Measurements from ENCODE around the gene RBM43.

RBM43 gene

DNA sequence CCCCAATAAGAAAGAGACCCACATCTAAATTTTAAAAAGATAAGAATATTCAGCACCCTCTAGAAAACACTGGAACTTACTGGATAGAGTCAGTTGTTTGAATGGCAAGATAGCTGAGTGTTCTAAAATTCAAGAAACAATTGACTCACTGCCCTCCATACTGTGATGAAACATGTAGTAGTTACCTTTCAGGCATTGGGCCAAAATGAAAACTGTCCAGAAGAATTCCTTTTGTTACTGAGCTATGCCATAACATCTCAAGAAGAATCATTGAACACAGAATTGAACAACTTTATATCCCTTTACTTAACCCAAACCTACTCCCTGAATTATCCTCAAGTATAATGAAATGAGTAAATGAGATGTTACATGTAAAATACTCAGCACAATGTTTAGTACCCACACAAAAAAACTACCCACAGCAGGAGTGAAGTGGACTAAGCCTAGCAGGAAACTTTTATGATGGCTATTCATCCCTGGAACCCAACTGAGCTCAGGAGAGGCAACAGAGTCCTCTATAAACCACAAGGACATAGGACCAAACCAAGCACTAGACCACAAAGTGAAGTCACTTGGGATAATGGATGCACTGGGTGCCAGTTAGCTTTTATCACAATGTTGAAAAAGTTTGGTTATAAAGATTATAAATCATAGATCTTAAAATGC is 32.7 kb downstream of the RBM43 start:
- TF ChIP-seq, protein P1, sequence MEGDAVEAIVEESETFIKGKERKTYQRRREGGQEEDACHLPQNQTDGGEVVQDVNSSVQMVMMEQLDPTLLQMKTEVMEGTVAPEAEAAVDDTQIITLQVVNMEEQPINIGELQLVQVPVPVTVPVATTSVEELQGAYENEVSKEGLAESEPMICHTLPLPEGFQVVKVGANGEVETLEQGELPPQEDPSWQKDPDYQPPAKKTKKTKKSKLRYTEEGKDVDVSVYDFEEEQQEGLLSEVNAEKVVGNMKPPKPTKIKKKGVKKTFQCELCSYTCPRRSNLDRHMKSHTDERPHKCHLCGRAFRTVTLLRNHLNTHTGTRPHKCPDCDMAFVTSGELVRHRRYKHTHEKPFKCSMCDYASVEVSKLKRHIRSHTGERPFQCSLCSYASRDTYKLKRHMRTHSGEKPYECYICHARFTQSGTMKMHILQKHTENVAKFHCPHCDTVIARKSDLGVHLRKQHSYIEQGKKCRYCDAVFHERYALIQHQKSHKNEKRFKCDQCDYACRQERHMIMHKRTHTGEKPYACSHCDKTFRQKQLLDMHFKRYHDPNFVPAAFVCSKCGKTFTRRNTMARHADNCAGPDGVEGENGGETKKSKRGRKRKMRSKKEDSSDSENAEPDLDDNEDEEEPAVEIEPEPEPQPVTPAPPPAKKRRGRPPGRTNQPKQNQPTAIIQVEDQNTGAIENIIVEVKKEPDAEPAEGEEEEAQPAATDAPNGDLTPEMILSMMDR (IDR thresholded peaks at IDR 0.05) = no peak
- Histone ChIP-seq H3K4me3 (no peak overlapping the region), H3K27ac (no peak overlapping the region)
- no peak for DNase-seq (ENCODE audit: low spot score)

DNA sequence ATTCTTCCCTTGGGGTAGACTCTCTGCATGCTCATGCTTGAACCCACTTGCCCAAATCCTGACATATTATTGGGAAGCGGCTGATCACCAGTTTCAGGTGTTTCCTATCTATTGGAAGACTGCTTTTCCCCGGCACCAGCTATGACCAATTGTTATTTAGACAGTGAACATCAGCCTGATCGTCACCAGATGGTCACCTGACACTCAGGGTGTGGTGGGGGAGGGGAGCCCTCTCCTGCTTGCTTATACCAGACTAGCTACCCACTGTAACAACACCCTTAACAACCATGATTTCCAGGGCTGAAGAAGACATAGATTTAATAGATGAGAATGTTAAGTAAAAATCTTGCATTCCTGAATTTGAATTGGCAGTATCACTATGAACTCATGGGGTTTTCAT is 44.3 kb downstream of the RBM43 start:
- Histone ChIP-seq H3K4me3 (no peak overlapping the region), H3K27ac (no peak overlapping the region)
- no peak for DNase-seq (ENCODE audit: low spot score)
- TF ChIP-seq, protein P1 (IDR thresholded peaks at IDR 0.05) = no peak

DNA sequence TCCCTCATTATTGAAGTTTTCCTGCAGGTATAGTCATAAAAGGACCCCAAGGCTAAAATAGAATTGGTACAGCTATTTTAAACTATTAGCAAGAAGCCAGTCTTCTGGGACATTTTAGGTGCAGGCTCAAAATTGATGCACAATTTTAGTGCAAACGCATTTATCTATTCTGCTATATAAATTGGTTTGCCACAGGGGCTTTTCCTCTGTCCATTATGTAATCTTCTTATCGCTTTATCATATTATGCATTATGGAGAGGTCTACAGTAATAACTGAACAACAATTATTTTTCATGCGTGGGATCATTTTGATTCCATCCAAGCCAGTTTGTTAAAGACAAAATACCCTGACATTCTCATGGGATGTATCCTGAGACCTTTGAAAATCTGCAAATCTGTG is 54.6 kb downstream of the RBM43 start:
- DNase-seq (ENCODE audit: low spot score) = no peak
- Histone ChIP-seq H3K27ac (no peak overlapping the region), H3K4me3 (no peak overlapping the region)
- TF ChIP-seq, protein P1 (IDR thresholded peaks at IDR 0.05) = no peak

DNA sequence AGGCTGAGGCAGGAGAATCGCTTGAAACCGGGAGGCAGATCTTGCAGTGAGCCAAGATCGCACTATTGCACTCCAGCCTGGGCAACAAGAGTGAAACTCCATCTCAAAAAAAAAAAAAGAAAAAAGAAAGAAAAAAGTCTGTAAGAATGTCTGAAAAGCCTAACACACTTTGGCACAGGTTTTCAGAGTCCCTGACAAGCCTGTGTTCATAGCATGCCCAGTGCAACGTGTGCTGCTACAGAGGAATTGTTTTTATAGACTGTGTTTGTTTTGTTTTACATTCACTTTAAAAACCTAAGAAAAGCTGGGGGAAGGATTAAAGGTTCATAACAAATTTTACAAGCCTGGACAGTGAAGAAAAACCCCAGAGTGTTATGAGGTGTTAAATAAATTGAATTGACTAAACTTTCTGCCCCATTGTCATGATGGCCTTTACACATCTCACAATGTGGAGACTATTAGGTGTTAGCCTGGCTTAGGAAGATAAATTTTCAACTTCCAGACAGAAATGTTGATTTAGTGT is 55.2 kb downstream of the RBM43 start:
- Histone ChIP-seq H3K4me3 (no peak overlapping the region), H3K27ac (no peak overlapping the region)
- no peak for DNase-seq (ENCODE audit: low spot score)
- TF ChIP-seq, protein P1 (IDR thresholded peaks at IDR 0.05) = no peak

DNA sequence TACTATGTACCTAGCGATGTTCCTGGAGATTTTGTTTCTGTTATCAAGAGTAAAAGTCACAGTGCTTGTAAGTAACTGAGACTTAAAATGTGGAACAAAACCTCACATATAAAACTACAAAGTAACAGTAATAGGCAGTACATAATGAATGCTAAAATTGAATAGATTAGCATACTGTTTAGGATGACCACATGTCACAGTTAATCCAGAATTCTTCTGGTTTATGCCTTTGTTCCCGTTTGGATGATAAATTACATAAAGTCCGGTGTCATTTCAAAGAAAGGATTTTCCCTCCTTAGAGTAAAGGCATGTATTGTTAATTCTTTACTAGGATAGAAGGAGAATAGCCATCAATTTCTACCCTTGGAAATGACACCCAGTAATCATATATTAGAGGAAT is 56.1 kb downstream of the RBM43 start:
- H3K4me3 ChIP-seq = no peak overlapping the region
- H3K27ac ChIP-seq = no peak overlapping the region
- TF ChIP-seq, protein P1 (IDR thresholded peaks at IDR 0.05) = no peak
- DNase-seq (ENCODE audit: low spot score) = no peak

DNA sequence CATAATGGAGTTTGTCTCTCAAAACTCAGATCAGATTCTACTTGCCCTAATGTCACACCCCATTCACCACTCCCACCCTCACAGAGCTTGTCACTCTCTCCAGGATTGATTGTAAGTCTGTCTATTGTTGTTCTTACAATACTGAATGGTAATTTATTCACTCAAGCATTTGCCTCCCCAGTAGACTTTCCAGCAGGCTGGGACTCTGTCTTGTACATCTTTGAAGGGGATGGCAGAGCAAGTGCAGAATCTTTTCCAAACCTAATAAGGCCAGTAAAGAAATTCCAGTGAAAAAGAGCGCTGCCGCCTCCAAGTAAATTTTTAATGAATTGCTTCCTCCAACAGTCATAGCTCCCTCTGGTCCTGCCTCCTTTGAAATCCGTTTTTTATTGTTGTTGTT is 56.9 kb downstream of the RBM43 start:
- DNase-seq (ENCODE audit: low spot score) = no peak
- Histone ChIP-seq H3K27ac (no peak overlapping the region), H3K4me3 (no peak overlapping the region)
- TF ChIP-seq, protein P1 (IDR thresholded peaks at IDR 0.05) = no peak

DNA sequence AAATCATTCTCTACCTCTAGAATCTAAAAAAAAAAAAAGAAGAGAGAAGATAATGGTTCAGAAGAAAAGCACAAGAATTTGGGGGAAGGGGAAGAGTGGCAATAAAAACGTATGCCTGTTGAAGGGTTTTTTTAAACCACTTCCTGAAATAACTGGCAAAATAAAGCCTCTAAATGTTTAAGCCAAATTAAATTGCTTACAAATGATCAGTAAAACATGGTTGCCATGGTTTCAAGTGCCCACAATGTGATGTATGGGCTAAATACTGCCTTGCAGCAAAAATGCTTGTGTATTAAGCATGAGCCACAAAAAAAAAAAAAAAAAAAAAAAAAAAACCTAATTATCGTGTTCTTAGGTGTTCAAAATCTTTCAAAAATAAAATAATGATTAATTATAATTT is 60.8 kb downstream of the RBM43 start:
- H3K27ac ChIP-seq = no peak overlapping the region
- TF ChIP-seq, protein P1 (IDR thresholded peaks at IDR 0.05) = no peak
- no peak overlapping the region for H3K4me3 ChIP-seq
- no peak for DNase-seq (ENCODE audit: low spot score)

All from coronary artery (tissue), 2 donors.